IPS-18a (cell line): ENCODE results near the gene BBS9.
"Not testable (repeated sequence)": the region's sequence is repeated elsewhere in the genome, so short reads cannot be mapped to it uniquely, and the experiment has no call there.

ENCODE experiments used
- H3K27ac ChIP-seq: one replicate; pipeline ENCODE4 v1.5.1; 2013; ENCODE audit warnings: low read length
- H3K27me3 ChIP-seq: one replicate; pipeline ENCODE4 v1.6.1; 2013; ENCODE audit warnings: mild to moderate bottlenecking, low read length; ENCODE audit not compliant: control insufficient read depth, insufficient read depth
- H3K36me3 ChIP-seq: one replicate; pipeline ENCODE4 v1.6.1; 2013; ENCODE audit warnings: low read depth, low read length; ENCODE audit not compliant: control insufficient read depth
- H3K4me1 ChIP-seq: one replicate; pipeline ENCODE4 v1.6.1; 2013; ENCODE audit warnings: low read depth, low read length; ENCODE audit not compliant: control insufficient read depth
- H3K4me3 ChIP-seq: one replicate; pipeline ENCODE4 v1.5.1; 2013; ENCODE audit warnings: low read length
- H3K9ac ChIP-seq: one replicate; pipeline ENCODE4 v1.6.1; 2013; ENCODE audit warnings: mild to moderate bottlenecking, low read length, moderate library complexity
- H3K9me3 ChIP-seq: one replicate; pipeline ENCODE4 v1.6.1; 2013; ENCODE audit warnings: low read depth, low read length; ENCODE audit not compliant: control insufficient read depth

The BBS9 gene

GRCh38 chr7:33511778-33512177 is 382.4 kb downstream of the BBS9 start:
- no peaks in the 10 kb centered on the region for H3K27me3 ChIP-seq
- H3K9me3 ChIP-seq = no peaks in the 10 kb centered on the region
- H3K9ac ChIP-seq = no peak overlapping the region
- no peaks in the 10 kb centered on the region for H3K36me3 ChIP-seq
- no peak overlapping the region for H3K27ac ChIP-seq
- H3K4me1 ChIP-seq = no peaks in the 10 kb centered on the region
- no peak overlapping the region for H3K4me3 ChIP-seq

- Histone ChIP-seq H3K4me3 (no peak overlapping the region), H3K36me3 (no peaks in the 10 kb centered on the region), H3K4me1 (no peaks in the 10 kb centered on the region), H3K9me3 (no peaks in the 10 kb centered on the region), H3K27me3 (no peaks in the 10 kb centered on the region), H3K27ac (no peak overlapping the region), H3K9ac (no peak overlapping the region)
Measured at GRCh38 chr7:33516568-33516967, 387.2 kb downstream of the BBS9 start.

DNA sequence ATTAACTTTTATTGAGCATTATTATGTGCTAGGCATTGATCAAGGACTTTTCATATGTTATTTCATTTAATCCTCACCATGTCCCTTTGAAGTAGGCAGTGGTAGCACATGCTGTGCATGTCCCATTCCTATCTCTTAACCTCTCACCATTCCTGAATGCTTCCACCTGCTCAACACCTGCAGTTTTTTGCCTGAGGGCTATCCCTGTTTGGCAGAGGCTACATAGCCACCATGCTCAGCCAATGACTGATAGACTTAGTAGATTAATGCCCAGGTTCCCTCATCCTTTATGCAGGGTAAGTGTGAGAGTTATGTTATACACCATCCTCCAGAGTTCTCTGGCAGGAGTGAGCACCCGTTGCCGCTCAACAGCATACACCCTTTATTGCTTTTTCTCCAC is 387.8 kb downstream of the BBS9 start:
- no peak overlapping the region for H3K9ac ChIP-seq
- H3K4me3 ChIP-seq = no peak overlapping the region
- no peaks in the 10 kb centered on the region for H3K27me3 ChIP-seq
- no peaks in the 10 kb centered on the region for H3K4me1 ChIP-seq
- no peaks in the 10 kb centered on the region for H3K36me3 ChIP-seq
- no peaks in the 10 kb centered on the region for H3K9me3 ChIP-seq
- no peak overlapping the region for H3K27ac ChIP-seq

DNA sequence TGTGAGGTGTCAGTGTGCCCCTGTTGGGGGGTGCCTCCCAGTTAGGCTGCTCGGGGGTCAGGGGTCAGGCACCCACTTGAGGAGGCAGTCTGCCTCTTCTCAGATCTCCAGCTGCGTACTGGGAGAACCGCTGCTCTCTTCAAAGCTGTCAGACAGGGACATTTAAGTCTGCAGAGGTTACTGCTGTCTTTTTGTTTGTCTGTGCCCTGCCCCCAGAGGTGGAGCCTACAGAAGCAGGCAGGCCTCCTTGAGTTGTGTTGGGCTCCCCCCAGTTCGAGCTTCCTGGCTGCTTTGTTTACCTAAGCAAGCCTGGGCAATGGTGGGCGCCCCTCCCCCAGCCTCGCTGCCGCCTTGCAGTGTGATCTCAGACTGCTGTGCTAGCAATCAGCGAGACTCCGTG is 397.6 kb downstream of the BBS9 start:
- not testable (repeated sequence) for H3K27me3 ChIP-seq, H3K36me3 ChIP-seq, H3K9me3 ChIP-seq, H3K4me3 ChIP-seq, H3K27ac ChIP-seq, H3K4me1 ChIP-seq, H3K9ac ChIP-seq

DNA sequence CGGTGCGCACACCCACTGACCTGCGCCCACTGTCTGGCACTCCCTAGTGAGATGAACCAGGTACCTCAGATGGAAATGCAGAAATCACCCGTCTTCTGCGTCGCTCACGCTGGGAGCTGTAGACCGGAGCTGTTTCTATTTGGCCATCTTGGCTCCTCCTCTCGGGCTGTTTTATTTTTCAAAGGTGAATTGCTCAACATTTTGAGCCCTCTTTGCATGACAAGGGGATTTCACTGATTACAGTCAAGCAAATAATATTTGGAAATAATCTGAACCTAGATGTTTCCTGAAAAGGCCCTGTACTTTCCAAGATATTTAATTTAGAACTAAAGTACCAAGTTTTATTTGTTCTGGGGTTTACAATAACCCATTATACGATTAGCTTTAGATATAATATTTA is 398.2 kb downstream of the BBS9 start:
- not testable (repeated sequence) for H3K27ac ChIP-seq, H3K4me3 ChIP-seq, H3K4me1 ChIP-seq, H3K9ac ChIP-seq, H3K9me3 ChIP-seq, H3K36me3 ChIP-seq, H3K27me3 ChIP-seq

DNA sequence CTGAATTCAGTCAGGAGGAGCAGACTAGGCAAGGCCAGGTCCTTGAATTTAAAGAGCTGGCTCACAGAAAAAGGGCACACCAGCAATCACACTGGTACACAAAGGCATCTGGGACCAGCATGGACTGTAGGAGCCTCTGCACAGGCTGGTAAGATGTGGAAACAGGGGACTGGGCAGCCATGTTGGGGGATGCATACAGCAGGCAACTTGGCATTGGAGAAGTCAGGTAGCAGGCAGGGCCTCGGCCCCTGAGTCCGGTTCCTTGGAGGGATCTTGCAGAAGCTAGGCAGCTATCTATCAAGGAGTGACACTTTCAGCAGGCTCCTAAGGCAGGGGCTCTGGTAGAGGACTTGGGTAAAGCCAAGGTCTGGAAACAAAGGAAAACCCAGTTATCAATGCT is 399.7 kb downstream of the BBS9 start:
- Histone ChIP-seq H3K27ac (no peak overlapping the region), H3K9ac (no peak overlapping the region), H3K36me3 (no peaks in the 10 kb centered on the region), H3K4me1 (no peaks in the 10 kb centered on the region), H3K9me3 (no peaks in the 10 kb centered on the region), H3K27me3 (no peaks in the 10 kb centered on the region), H3K4me3 (no peak overlapping the region)

GRCh38 chr7:33530664-33531063 is 401.3 kb downstream of the BBS9 start:
- Histone ChIP-seq H3K9ac (no peak overlapping the region), H3K9me3 (no peaks in the 10 kb centered on the region)

DNA sequence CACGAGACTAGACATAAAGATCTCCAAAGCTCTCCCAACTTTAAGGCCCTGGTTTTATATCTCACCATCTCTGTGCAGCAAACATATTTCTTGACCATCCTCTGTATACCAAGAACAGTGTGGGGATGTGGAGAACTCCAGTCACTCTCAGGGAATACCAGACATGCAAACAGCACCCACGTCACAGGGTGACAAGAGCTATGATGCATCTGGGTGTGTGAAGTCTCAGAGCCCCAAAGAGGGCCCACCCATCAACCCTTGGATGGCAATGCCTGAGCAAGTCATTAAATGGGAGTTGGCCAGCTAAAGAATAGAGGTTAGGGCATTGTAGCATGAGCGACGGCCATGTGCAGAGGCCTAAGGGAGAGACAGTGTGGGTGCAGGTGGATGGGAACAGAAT is 402.5 kb downstream of the BBS9 start:
- H3K9ac ChIP-seq = no peak overlapping the region
- H3K4me3 ChIP-seq = no peak overlapping the region
- no peaks in the 10 kb centered on the region for H3K27me3 ChIP-seq

More at GRCh38 chr7:33530664-33531063, 401.3 kb downstream of the BBS9 start:
- no peak overlapping the region for H3K27ac ChIP-seq
- no peak overlapping the region for H3K4me3 ChIP-seq
- peaks cover 4% of the 10 kb centered on the region for H3K4me1 ChIP-seq
- no peaks in the 10 kb centered on the region for H3K27me3 ChIP-seq
- H3K36me3 ChIP-seq = no peaks in the 10 kb centered on the region

DNA sequence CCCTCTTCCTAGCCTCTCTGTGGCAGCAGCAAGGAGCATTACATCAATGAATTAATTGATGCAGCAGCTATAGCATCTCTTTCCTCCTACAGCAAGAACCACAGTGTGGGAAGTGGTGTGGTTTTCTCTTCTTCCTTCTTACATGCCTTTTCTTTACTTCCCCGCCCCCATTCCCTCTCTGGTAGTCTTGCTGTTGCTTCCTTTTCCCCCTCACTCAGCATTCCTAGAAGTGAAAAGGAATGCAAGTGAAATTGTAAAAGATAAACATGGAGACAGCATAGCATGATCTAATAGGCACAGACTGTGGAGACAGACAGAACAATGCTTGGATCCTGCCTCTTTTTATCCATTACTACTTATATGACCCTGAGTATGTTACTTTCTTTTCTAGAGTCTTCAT is 405.5 kb downstream of the BBS9 start:
- H3K36me3 ChIP-seq = no peaks in the 10 kb centered on the region
- H3K27me3 ChIP-seq = no peaks in the 10 kb centered on the region
- no peak overlapping the region for H3K27ac ChIP-seq
- H3K4me3 ChIP-seq = no peak overlapping the region
- no peak overlapping the region for H3K9ac ChIP-seq
- peaks cover 8% of the 10 kb centered on the region for H3K9me3 ChIP-seq
- peaks cover 10% of the 10 kb centered on the region for H3K4me1 ChIP-seq

More for the DNA sequence above, 402.5 kb downstream of the BBS9 start:
- Histone ChIP-seq H3K4me1 (peaks cover 10% of the 10 kb centered on the region), H3K9me3 (no peaks in the 10 kb centered on the region), H3K36me3 (no peaks in the 10 kb centered on the region), H3K27ac (no peak overlapping the region)

GRCh38 chr7:33535989-33536388 is 406.6 kb downstream of the BBS9 start:
- Histone ChIP-seq H3K9me3 (peaks cover 8% of the 10 kb centered on the region), H3K27me3 (no peaks in the 10 kb centered on the region), H3K27ac (no peak overlapping the region), H3K4me3 (no peak overlapping the region), H3K4me1 (peaks cover 10% of the 10 kb centered on the region), H3K9ac (no peak overlapping the region), H3K36me3 (no peaks in the 10 kb centered on the region)

- Histone ChIP-seq H3K9me3 (peaks cover 8% of the 10 kb centered on the region), H3K9ac (no peak overlapping the region), H3K27me3 (no peaks in the 10 kb centered on the region), H3K4me3 (no peak overlapping the region), H3K4me1 (peaks cover 10% of the 10 kb centered on the region), H3K36me3 (no peaks in the 10 kb centered on the region), H3K27ac (no peak overlapping the region)
Measured at GRCh38 chr7:33536398-33537103, 407.2 kb downstream of the BBS9 start.

GRCh38 chr7:33537104-33537477 is 407.7 kb downstream of the BBS9 start:
- Histone ChIP-seq H3K9ac (no peak overlapping the region), H3K27me3 (no peaks in the 10 kb centered on the region), H3K4me3 (no peak overlapping the region), H3K4me1 (peaks cover 10% of the 10 kb centered on the region), H3K9me3 (peaks cover 8% of the 10 kb centered on the region), H3K27ac (no peak overlapping the region), H3K36me3 (no peaks in the 10 kb centered on the region)
